Body of pancreas (tissue), 4 donors: ENCODE data around the gene PIK3R4.

Experiments used
- POLR2A ChIP-seq, 3 donors: fragments of 450-650 bp; IDR thresholded peaks; one replicate each; pipeline ENCODE4 v1.6.1; 2016; ENCODE audit warnings: antibody characterized with exemption in 3 of 3, mild to moderate bottlenecking in 2 of 3
- TF ChIP-seq, protein P1 (sequence below), 7 experiments: fragments of 450-650 bp in 4 of 7; fragments of 200-600 bp in 3 of 7; sonication (generic) in 3 of 7; IDR thresholded peaks; one replicate each; pipeline ENCODE4 v1.5.1; 2016 to 2019; ENCODE audit warnings: antibody characterized with exemption in 7 of 7

DNA sequence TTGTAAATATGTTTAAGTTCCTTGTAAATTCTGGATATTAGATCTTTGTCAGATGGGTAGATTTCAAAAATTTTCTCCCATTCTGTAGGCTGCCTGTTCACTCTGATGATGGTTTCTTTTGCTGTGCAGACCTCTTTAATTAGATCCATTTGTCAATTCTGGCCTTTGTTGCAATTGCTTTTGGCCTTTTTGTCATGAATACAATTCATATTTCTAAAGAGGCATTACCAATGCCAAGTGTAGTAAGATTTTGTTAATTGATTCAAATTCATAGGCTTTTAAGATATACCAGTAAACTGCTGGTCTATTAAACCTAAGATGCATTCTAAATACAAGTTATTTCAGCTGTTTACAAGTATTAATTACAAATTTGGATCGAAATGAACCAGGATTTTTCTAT is 31.0 kb downstream of the PIK3R4 start:
- TF ChIP-seq, protein P1, sequence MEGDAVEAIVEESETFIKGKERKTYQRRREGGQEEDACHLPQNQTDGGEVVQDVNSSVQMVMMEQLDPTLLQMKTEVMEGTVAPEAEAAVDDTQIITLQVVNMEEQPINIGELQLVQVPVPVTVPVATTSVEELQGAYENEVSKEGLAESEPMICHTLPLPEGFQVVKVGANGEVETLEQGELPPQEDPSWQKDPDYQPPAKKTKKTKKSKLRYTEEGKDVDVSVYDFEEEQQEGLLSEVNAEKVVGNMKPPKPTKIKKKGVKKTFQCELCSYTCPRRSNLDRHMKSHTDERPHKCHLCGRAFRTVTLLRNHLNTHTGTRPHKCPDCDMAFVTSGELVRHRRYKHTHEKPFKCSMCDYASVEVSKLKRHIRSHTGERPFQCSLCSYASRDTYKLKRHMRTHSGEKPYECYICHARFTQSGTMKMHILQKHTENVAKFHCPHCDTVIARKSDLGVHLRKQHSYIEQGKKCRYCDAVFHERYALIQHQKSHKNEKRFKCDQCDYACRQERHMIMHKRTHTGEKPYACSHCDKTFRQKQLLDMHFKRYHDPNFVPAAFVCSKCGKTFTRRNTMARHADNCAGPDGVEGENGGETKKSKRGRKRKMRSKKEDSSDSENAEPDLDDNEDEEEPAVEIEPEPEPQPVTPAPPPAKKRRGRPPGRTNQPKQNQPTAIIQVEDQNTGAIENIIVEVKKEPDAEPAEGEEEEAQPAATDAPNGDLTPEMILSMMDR (IDR thresholded peaks at IDR 0.05): no peak
- no peak for TF ChIP-seq POLR2A (IDR thresholded peaks at IDR 0.05)
